ENCODE results near the gene HSD11B1.

- TF ChIP-seq CTCF (conservative IDR thresholded peaks at IDR 0.05 in 1 of 2, IDR thresholded peaks at IDR 0.05 in 1 of 2; ENCODE audit: low read depth in 1 of 2, low read length in 2 of 2) (no peak), EZH2 (IDR thresholded peaks at IDR 0.05; ENCODE audit: low read length, missing control alignments) (no peak)
Measured at GRCh38 chr1:209657140-209657879, 47.3 kb upstream of the HSD11B1 start.
